GM13977 (cell line): ENCODE results near the gene RASGEF1C.

Source experiments
- DNase-seq: peaks from one replicate; pipeline ENCODE4 v3.0.0; 2012; ENCODE audit warnings: low spot score
- CTCF ChIP-seq: IDR thresholded peaks from 2 replicates; pipeline ENCODE4 v1.5.1; 2012; ENCODE audit warnings: mild to moderate bottlenecking, control low read depth; ENCODE audit not compliant: insufficient read depth; ENCODE audit errors: extremely low read depth, missing control alignments
- in situ Hi-C: fragments of 300-500 bp; cut with MboI; formaldehyde crosslinking; loops from one replicate; pipeline ENCODE4 v1.12.0; 2022; ENCODE audit warnings: low sequenced_read_pairs, low pct_unique_long_range_greater_than_20kb, mixed read lengths, inconsistent platforms; ENCODE audit not compliant: unreplicated experiment

The RASGEF1C gene

GRCh38 chr5:180199390-180199789 lies 9.6 kb downstream of the RASGEF1C start:
- in situ Hi-C loops, result no loop called here
- no peak for TF ChIP-seq CTCF
- DNase-seq, result no peak

- in situ Hi-C loops, result no loop called here
- TF ChIP-seq CTCF, result no peak
- no peak for DNase-seq
Measured at GRCh38 chr5:180198208-180198607, 10.8 kb downstream of the RASGEF1C start.

DNA sequence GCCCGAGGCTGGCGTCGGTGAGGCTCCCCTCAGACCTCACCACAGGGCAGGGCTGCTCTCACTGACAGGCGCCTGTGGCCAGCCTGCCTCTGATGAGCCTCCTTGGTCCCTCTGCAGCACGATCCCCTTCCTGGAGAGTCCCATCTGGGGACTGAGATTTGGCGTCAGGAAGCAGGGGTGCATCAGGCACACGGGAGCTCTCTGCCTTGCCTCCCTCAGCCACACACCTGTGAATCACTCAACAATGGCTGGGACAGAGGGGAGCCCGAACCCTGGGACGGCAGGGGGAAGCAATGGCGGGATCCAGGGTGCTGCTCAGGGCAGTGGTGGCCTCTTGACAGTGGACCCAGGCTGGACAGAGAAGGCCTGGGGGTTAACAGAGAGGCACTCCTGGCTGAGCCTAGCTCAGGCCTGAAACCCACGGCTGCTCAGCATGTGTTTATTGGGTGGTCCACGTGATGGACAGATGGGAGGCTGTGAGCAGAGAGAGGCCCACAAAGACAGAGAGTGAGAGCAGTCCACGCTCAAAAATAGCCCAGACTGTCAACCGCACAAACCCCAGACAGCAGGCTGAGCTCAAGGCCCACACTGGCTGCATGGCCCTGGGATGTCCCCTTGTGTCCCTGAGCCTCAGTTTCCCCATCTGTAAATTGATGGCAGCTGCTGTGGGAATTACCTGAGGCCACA lies 11.9 kb downstream of the RASGEF1C start:
- no peak for DNase-seq
- in situ Hi-C loops, result no loop called here
- TF ChIP-seq CTCF, result no peak

DNA sequence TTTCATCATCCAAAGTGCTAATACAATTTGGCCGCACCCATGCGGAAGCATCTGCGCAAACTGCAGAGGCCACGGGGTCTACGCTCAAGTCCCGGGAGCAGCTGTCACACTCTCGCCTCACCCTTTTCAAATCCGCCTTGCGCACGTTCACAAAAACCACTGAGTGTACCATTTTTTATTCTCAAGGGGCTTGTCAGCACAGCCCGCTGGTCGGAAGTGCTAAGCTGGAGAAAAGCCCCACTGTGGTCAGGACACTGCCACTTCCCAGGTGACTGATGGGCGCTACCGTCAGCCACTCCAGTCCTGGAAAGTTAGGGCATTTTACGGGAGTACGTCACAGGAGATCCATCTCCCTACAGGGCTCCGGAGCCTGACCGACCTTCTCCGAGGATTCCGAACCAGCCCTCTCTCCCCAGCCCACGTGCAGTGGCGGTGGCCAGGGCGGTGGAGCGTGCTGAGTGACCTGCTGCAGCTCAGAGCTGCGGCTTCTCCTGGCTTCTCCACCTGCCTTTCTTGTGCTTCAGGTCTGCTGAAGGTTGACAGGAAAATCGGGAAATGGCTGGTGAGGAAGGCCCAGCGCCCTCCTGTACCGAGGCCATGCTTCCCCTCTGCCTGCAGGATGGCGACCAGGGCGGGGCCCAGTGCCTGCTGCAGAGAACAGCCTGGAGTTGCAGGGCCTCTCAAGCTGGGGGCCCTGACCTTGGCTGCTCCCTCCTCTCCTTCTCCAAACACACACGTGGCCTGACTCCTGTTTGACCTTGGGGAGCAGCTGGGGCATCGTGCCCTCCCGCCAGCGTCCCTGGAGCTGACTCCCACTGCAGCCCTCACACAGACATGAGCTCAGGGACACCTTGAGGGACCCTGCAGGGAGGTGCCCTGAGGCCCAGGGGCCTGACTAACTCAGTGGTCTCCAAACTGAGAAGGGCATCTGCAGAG lies 14.3 kb downstream of the RASGEF1C start:
- no peak for DNase-seq
- TF ChIP-seq CTCF, result no peak
- in situ Hi-C loops, result no loop called here

GRCh38 chr5:180193749-180194375 lies 15.1 kb downstream of the RASGEF1C start:
- in situ Hi-C loops, result no loop called here
- DNase-seq, result no peak
- no peak for TF ChIP-seq CTCF

- DNase-seq, result no peak
- in situ Hi-C loops, result no loop called here
- no peak for TF ChIP-seq CTCF
Measured at GRCh38 chr5:180191716-180192115, 17.3 kb downstream of the RASGEF1C start.
